ENCODE data around the gene VSTM5.

The VSTM5 gene

DNA sequence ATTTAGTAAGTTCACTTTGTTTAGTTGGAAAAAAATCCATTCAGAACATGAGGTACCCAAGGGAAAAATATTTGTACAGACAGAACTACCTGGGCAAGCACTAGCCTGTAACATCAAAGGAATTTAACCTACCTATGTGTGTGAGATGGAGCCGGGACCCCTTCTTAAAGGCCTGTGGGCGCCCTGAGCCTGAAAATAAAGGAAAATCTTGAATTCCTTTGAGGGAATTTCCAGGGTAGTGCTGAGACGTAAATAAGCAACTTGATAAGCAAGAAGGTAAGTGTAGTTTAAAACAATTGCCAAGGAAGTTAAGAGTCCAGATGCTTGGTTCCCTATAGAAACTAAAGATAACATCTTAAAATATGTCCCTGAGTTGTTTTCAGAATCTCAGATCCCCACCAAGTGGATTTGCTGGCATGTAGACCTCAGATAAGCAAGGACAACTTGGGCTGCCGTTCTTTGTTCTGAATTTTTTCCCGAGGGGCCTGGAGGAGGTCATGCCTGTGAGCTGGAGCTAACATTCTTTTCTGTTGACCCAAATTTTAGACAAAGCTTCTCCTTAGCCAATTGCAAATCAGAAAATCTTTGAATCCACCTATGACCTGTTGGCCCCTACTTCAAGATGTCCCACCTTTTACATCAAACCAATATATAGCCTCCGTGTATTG lies 35.3 kb downstream of the VSTM5 start:
- no peak overlapping the region for H3K27ac ChIP-seq
- TF ChIP-seq, protein P1, sequence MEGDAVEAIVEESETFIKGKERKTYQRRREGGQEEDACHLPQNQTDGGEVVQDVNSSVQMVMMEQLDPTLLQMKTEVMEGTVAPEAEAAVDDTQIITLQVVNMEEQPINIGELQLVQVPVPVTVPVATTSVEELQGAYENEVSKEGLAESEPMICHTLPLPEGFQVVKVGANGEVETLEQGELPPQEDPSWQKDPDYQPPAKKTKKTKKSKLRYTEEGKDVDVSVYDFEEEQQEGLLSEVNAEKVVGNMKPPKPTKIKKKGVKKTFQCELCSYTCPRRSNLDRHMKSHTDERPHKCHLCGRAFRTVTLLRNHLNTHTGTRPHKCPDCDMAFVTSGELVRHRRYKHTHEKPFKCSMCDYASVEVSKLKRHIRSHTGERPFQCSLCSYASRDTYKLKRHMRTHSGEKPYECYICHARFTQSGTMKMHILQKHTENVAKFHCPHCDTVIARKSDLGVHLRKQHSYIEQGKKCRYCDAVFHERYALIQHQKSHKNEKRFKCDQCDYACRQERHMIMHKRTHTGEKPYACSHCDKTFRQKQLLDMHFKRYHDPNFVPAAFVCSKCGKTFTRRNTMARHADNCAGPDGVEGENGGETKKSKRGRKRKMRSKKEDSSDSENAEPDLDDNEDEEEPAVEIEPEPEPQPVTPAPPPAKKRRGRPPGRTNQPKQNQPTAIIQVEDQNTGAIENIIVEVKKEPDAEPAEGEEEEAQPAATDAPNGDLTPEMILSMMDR (conservative IDR thresholded peaks at IDR 0.05), result no peak

DNA sequence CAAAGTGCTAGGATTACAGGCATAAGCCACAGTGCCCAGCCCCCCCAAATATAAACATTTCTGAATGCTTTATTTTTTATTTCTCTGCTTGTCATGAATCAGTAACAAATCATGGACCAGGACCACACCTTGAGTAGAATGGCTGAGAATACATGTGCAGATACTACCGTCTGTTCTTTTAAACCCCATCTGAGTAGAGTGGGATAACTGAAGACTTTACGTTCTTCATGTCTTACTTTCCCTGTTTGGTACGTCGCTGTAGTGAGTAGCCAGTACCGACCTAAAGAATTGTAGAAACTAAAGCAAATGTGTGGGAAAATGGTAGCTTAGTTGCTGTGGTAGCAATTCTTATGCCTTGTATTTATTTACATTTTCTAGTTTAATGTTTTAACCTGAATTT lies 36.4 kb downstream of the VSTM5 start:
- H3K27ac ChIP-seq, result no peak overlapping the region
- TF ChIP-seq, protein P1 (conservative IDR thresholded peaks at IDR 0.05), result no peak

DNA sequence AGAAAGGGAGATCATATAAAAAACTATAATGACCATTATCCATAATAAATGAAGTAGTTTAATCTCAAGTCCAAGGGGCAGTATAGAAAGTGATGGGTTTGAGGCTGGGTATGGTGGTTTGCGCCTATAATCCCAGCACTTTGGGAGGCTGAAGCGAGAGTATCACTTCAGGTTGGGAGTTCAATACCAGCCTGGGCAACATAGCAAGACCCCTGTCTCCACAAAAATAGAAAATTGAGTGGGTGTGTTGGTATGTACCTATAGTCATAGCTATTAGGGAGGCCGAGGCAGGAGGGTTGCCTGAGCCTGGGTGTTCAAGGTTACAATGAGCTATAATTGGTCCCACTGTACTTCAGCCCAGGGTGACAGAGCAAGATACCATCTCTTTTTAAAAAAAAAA lies 42.4 kb downstream of the VSTM5 start:
- H3K27ac ChIP-seq, result no peak overlapping the region
- TF ChIP-seq, protein P1 (conservative IDR thresholded peaks at IDR 0.05), result no peak

DNA sequence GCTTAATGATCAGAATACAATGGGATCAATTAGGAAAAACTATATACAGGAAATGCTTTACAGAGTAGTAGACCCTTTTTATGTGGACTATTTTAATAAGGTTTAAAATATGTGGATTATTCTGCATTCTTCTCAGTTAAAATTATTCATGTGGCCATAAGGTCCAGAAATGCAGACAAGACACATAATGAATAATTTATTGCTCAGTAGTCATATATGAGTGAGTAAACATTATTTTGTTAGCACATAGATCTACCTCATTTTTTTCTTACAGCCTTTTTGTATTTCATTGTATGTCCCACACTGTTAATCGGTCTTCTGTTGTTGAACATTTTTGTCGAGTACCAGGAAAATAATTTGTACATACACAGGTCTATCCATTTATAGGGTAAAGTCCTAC lies 45.5 kb downstream of the VSTM5 start:
- TF ChIP-seq, protein P1 (conservative IDR thresholded peaks at IDR 0.05), result no peak
- H3K27ac ChIP-seq, result no peak overlapping the region

DNA sequence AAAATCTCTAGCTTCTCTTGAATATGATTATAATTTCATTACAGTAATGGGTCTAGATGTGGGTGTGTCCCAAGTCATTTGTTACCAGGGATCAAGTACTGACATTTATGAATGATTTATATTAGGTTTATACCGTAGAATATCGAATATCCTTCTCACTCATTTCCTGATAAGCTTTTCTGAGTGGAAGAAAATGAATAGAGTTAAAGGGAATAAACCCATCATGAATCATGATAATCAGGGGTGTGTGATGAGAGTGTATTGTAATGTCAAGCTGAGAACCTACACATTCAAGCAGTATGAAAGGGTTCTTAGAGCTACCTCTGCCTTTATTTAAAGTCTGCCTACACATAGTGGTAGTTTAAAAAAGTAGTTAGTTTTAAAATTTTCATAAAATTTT lies 49.1 kb downstream of the VSTM5 start:
- H3K27ac ChIP-seq, result no peak overlapping the region
- TF ChIP-seq, protein P1 (conservative IDR thresholded peaks at IDR 0.05), result no peak

DNA sequence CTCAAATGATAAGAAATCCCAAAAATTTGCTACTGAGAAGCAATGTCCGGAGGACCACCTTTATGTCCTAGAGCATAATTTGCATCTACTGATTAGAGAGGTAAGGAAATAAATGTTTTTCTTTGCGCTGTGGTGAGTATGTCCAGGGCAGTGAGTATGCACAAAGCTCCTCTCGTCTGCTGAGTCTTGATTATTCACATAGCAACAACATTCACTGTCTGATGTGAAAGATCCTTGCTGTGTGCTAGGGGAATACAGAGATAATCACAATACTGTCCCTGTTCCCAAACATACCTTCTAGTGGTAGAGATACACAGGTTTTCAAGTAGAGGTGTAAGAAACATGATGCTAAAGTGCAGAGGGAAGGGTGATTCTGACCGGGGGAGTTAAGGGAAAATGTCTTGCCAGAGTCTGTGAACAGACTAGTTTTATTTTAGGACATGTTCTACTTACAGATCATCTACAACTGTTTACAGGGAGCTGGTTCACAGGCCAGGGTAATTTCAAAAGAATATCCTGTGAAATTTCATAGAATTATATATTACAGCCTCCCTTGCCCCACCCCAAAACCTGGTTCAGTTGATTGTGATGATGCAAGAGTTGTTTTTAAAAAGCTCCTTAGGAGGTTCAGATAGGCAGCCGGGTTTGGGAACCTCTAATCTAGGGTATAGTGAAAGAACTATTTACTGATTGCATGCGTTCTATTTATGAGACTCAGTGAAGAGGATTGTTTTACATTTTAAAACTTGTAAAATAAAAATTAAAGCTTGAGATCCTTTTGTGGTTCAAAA lies 53.8 kb downstream of the VSTM5 start:
- TF ChIP-seq, protein P1 (conservative IDR thresholded peaks at IDR 0.05), result no peak
- no peak overlapping the region for H3K27ac ChIP-seq

DNA sequence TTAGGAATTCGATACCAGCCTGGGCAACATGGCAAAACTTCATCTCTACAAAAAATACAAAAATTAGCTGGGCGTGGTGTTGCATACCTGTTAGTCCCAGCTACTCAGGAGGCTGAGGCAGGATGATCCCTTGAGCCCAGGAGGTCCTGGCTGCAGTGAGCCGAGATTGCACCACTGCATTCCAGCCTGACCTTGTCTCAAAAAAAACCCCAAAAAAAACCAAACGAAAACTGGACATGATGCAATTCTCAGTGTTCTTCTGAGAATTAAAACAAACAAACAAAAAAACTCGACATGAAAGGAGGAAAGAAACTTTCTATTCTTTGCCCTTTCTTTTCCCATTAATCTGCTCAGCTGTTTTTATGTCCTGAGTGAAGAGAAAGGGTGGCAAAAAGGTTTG lies 58.9 kb downstream of the VSTM5 start:
- TF ChIP-seq, protein P1 (conservative IDR thresholded peaks at IDR 0.05), result no peak
- no peak overlapping the region for H3K27ac ChIP-seq

Measured in VCaP (cell line).